ENCODE data around the gene TICRR.

Gene TICRR

GRCh38 chr15:89670971-89671560, 95.8 kb downstream of the TICRR start:
- no peak overlapping the region for H3K27ac ChIP-seq (ENCODE audit: low read depth, low read length)
- H3K9me3 ChIP-seq (ENCODE audit: control insufficient read depth in 1 of 2, low read length in 2 of 2), result no peaks in the 10 kb centered on the region
- no peaks in the 10 kb centered on the region for H3K36me3 ChIP-seq (ENCODE audit: control insufficient read depth in 1 of 2, insufficient read depth in 2 of 2, low read length in 2 of 2)
- H3K9ac ChIP-seq (ENCODE audit: low read depth in 1 of 2, low read length in 2 of 2), result no peak overlapping the region
- no peaks in the 10 kb centered on the region for H3K4me1 ChIP-seq (ENCODE audit: control insufficient read depth in 1 of 2, insufficient read depth in 2 of 2, low read length in 2 of 2)
- no peaks in the 10 kb centered on the region for H3K27me3 ChIP-seq (ENCODE audit: control insufficient read depth in 1 of 2, insufficient read depth in 2 of 2, low read length in 2 of 2)
- no peak overlapping the region for H3K4me3 ChIP-seq (ENCODE audit: low read depth in 1 of 2, low read length in 2 of 2)

- Histone ChIP-seq H3K4me3 (ENCODE audit: low read depth in 1 of 2, low read length in 2 of 2) (no peak overlapping the region), H3K9ac (ENCODE audit: low read depth in 1 of 2, low read length in 2 of 2) (no peak overlapping the region), H3K9me3 (ENCODE audit: control insufficient read depth in 1 of 2, low read length in 2 of 2) (no peaks in the 10 kb centered on the region), H3K27me3 (ENCODE audit: control insufficient read depth in 1 of 2, insufficient read depth in 2 of 2, low read length in 2 of 2) (no peaks in the 10 kb centered on the region), H3K4me1 (ENCODE audit: control insufficient read depth in 1 of 2, insufficient read depth in 2 of 2, low read length in 2 of 2) (no peaks in the 10 kb centered on the region), H3K27ac (ENCODE audit: low read depth, low read length) (no peak overlapping the region), H3K36me3 (ENCODE audit: control insufficient read depth in 1 of 2, insufficient read depth in 2 of 2, low read length in 2 of 2) (no peaks in the 10 kb centered on the region)
These were observed 96.4 kb downstream of the TICRR start for GRCh38 chr15:89671687-89672086.

GRCh38 chr15:89672221-89673164, 97.2 kb downstream of the TICRR start:
- no peaks in the 10 kb centered on the region for H3K27me3 ChIP-seq (ENCODE audit: control insufficient read depth in 1 of 2, insufficient read depth in 2 of 2, low read length in 2 of 2)
- H3K36me3 ChIP-seq (ENCODE audit: control insufficient read depth in 1 of 2, insufficient read depth in 2 of 2, low read length in 2 of 2), result no peaks in the 10 kb centered on the region
- H3K9ac ChIP-seq (ENCODE audit: low read depth in 1 of 2, low read length in 2 of 2), result no peak overlapping the region
- H3K9me3 ChIP-seq (ENCODE audit: control insufficient read depth in 1 of 2, low read length in 2 of 2), result no peaks in the 10 kb centered on the region
- H3K4me3 ChIP-seq (ENCODE audit: low read depth in 1 of 2, low read length in 2 of 2), result no peak overlapping the region
- H3K4me1 ChIP-seq (ENCODE audit: control insufficient read depth in 1 of 2, insufficient read depth in 2 of 2, low read length in 2 of 2), result no peaks in the 10 kb centered on the region
- no peak overlapping the region for H3K27ac ChIP-seq (ENCODE audit: low read depth, low read length)

- Histone ChIP-seq H3K9me3 (ENCODE audit: control insufficient read depth in 1 of 2, low read length in 2 of 2) (no peaks in the 10 kb centered on the region), H3K9ac (ENCODE audit: low read depth in 1 of 2, low read length in 2 of 2) (no peak overlapping the region), H3K4me3 (ENCODE audit: low read depth in 1 of 2, low read length in 2 of 2) (no peak overlapping the region), H3K27me3 (ENCODE audit: control insufficient read depth in 1 of 2, insufficient read depth in 2 of 2, low read length in 2 of 2) (no peaks in the 10 kb centered on the region), H3K27ac (ENCODE audit: low read depth, low read length) (no peak overlapping the region), H3K36me3 (ENCODE audit: control insufficient read depth in 1 of 2, insufficient read depth in 2 of 2, low read length in 2 of 2) (no peaks in the 10 kb centered on the region), H3K4me1 (ENCODE audit: control insufficient read depth in 1 of 2, insufficient read depth in 2 of 2, low read length in 2 of 2) (no peaks in the 10 kb centered on the region)
These were observed 97.9 kb downstream of the TICRR start for GRCh38 chr15:89673165-89673512.

DNA sequence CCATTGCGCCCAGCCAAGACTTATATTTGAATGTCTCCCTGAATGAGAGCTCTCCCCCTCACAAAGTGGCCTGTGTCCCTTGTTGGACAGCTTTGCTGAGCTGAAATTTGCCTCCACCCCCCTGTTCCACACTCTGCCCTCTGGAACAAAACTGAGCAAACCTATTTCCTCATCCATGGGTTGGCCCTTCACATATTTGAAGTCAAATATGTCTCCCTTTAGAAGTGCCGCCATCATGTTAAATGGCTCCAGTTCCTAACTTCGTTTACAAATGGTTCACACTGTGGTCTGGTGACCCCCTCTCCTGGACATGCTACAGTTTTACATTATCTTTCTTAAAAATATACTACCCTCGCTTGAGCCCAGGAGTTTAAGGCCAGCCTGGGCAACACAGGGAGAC, 99.3 kb downstream of the TICRR start:
- H3K27me3 ChIP-seq (ENCODE audit: control insufficient read depth in 1 of 2, insufficient read depth in 2 of 2, low read length in 2 of 2), result no peaks in the 10 kb centered on the region
- no peaks in the 10 kb centered on the region for H3K36me3 ChIP-seq (ENCODE audit: control insufficient read depth in 1 of 2, insufficient read depth in 2 of 2, low read length in 2 of 2)
- no peak overlapping the region for H3K27ac ChIP-seq (ENCODE audit: low read depth, low read length)
- H3K9me3 ChIP-seq (ENCODE audit: control insufficient read depth in 1 of 2, low read length in 2 of 2), result no peaks in the 10 kb centered on the region
- no peak overlapping the region for H3K9ac ChIP-seq (ENCODE audit: low read depth in 1 of 2, low read length in 2 of 2)
- no peak overlapping the region for H3K4me3 ChIP-seq (ENCODE audit: low read depth in 1 of 2, low read length in 2 of 2)
- H3K4me1 ChIP-seq (ENCODE audit: control insufficient read depth in 1 of 2, insufficient read depth in 2 of 2, low read length in 2 of 2), result peaks cover 0 to 4% of the 10 kb centered on the region in 2 donors

DNA sequence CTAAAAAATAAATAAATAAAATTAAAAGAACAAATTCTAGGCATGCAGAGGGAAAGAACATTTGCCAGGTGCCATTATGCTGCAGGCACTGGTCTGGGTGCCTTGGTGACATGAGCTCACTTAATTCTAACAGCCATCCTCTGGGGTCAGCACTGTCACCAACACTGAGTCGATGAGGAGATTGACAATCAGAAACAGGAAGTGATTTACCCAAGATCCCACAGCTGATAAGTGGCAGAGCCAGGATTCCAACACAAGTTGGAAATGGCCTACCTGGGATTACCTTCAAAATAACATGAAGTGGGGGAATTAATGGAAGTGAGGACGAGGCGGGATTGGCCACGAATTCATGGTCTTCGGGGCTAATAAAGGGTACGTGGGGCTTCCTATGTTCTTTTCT, 100.3 kb downstream of the TICRR start:
- no peaks in the 10 kb centered on the region for H3K27me3 ChIP-seq (ENCODE audit: control insufficient read depth in 1 of 2, insufficient read depth in 2 of 2, low read length in 2 of 2)
- H3K4me3 ChIP-seq (ENCODE audit: low read depth in 1 of 2, low read length in 2 of 2), result no peak overlapping the region

DNA sequence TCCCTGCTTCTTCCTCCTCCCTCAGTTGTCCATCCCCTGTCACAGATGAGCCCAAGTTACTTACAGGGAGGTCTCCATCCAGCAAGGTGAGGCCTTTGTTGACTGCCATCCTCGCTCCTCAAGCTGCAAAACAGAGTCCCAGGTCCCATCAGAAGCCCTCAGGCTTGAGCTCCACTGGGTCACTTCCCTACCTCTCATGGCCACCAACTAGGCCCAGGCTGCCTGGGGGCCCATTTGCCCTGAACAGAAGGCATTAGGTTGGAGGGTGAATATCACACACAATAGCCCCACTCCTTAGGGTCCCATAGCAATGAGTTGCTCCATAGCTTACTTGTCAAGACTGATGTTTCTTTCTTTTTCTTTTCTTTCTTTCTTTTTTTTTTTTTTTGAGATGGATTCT, 102.1 kb downstream of the TICRR start:
- Histone ChIP-seq H3K27ac (ENCODE audit: low read depth, low read length) (no peak overlapping the region), H3K4me3 (ENCODE audit: low read depth in 1 of 2, low read length in 2 of 2) (no peak overlapping the region), H3K36me3 (ENCODE audit: control insufficient read depth in 1 of 2, insufficient read depth in 2 of 2, low read length in 2 of 2) (no peaks in the 10 kb centered on the region), H3K27me3 (ENCODE audit: control insufficient read depth in 1 of 2, insufficient read depth in 2 of 2, low read length in 2 of 2) (no peaks in the 10 kb centered on the region), H3K4me1 (ENCODE audit: control insufficient read depth in 1 of 2, insufficient read depth in 2 of 2, low read length in 2 of 2) (peaks cover 9 to 20% of the 10 kb centered on the region in 2 donors), H3K9ac (ENCODE audit: low read depth in 1 of 2, low read length in 2 of 2) (no peak overlapping the region), H3K9me3 (ENCODE audit: control insufficient read depth in 1 of 2, low read length in 2 of 2) (no peaks in the 10 kb centered on the region)

More for the DNA sequence above, 100.3 kb downstream of the TICRR start:
- Histone ChIP-seq H3K27ac (ENCODE audit: low read depth, low read length) (no peak overlapping the region), H3K9me3 (ENCODE audit: control insufficient read depth in 1 of 2, low read length in 2 of 2) (no peaks in the 10 kb centered on the region), H3K4me1 (ENCODE audit: control insufficient read depth in 1 of 2, insufficient read depth in 2 of 2, low read length in 2 of 2) (peaks cover under 1 to 13% of the 10 kb centered on the region in 2 donors), H3K36me3 (ENCODE audit: control insufficient read depth in 1 of 2, insufficient read depth in 2 of 2, low read length in 2 of 2) (no peaks in the 10 kb centered on the region), H3K9ac (ENCODE audit: low read depth in 1 of 2, low read length in 2 of 2) (no peak overlapping the region)

Data from duodenal mucosa (tissue), 2 donors.